MCF 10A (cell line): Measurements from ENCODE around the gene ANKRD18B. TPM values are rescaled to one million over a fixed set of nuclear protein-coding genes. Genes with fewer than 3 reads are reported as not detected.
"Not testable (repeated sequence)": the region's sequence is repeated elsewhere in the genome, so short reads cannot be mapped to it uniquely, and the experiment has no call there.

Experiments
- BruUV-seq: library from RNA; stranded (reverse); fragments of 400-500 nt; replicated peaks from 2 replicates; lab custom pipeline; 2021; lab: Mats Ljungman, UMichigan
- CTCF ChIA-PET: fragments of 300-600 bp; sonication (Branson Sonifier 250); formaldehyde crosslinking; extraction: SDS; loops from one replicate; lab custom pipeline; 2021; ENCODE audit warnings: antibody characterized with exemption, inconsistent platforms; lab: Yijun Ruan, JAX
- POLR2A ChIA-PET: fragments of 300-600, 350-650 bp; sonication (Branson Sonifier 250); formaldehyde crosslinking; extraction: SDS; loops from one replicate; lab custom pipeline; 2020; ENCODE audit warnings: antibody characterized with exemption, inconsistent platforms; lab: Yijun Ruan, JAX
- DNase-seq: peaks from one replicate; pipeline ENCODE4 v3.0.0-alpha.2; 2018; ENCODE audit not compliant: unreplicated experiment
- H3K27ac Mint-ChIP-seq: one replicate; pipeline ENCODE4 v1.8.0; 2022; ENCODE audit warnings: mild to moderate bottlenecking, low read depth, mixed read lengths; ENCODE audit not compliant: unreplicated experiment
- H3K27me3 Mint-ChIP-seq: one replicate; pipeline ENCODE4 v1.8.0; 2022; ENCODE audit warnings: mixed read lengths; ENCODE audit not compliant: insufficient read depth, unreplicated experiment
- H3K36me3 Mint-ChIP-seq: one replicate; pipeline ENCODE4 v1.8.0; 2022; ENCODE audit warnings: mild to moderate bottlenecking, moderate library complexity, mixed read lengths; ENCODE audit not compliant: insufficient read depth, unreplicated experiment
- H3K4me1 Mint-ChIP-seq: one replicate; pipeline ENCODE4 v1.8.0; 2022; ENCODE audit warnings: mixed read lengths; ENCODE audit not compliant: insufficient read depth, unreplicated experiment
- H3K4me3 Mint-ChIP-seq: one replicate; pipeline ENCODE4 v1.8.0; 2022; ENCODE audit warnings: mild to moderate bottlenecking, moderate library complexity, mixed read lengths; ENCODE audit not compliant: unreplicated experiment
- H3K9me3 Mint-ChIP-seq: one replicate; pipeline ENCODE4 v1.8.0; 2022; ENCODE audit warnings: mixed read lengths; ENCODE audit not compliant: unreplicated experiment
- CTCF ChIP-seq: fragments of 200-600 bp; IDR thresholded peaks from one replicate; pipeline ENCODE4 v1.8.0; 2022; ENCODE audit warnings: antibody characterized with exemption, mild to moderate bottlenecking; ENCODE audit not compliant: unreplicated experiment
- intact Hi-C: fragments of 100-400 bp; cut with micrococcal nuclease; formaldehyde crosslinking; loops from 2 replicates; pipeline ENCODE4 v1.14.1; 2022
- total RNA-seq: library from RNA; stranded (reverse); gene quantifications from 2 replicates; pipeline ENCODE4 v1.2.3, GENCODE V29; 2022

The ANKRD18B gene
- total RNA-seq, 1 experiment from 2014 or later, result 13.0 TPM

GRCh38 chr9:33597386-33597785, 73.3 kb downstream of the ANKRD18B start:
- H3K4me1 Mint-ChIP-seq, BruUV-seq, intact Hi-C loops, H3K27me3 Mint-ChIP-seq, H3K9me3 Mint-ChIP-seq, H3K4me3 Mint-ChIP-seq, H3K36me3 Mint-ChIP-seq, POLR2A ChIA-PET, DNase-seq, H3K27ac Mint-ChIP-seq: not testable (repeated sequence)
- CTCF ChIA-PET, result interaction anchor here (0.6 kb wide), 1 partner anchor 199 kb away, joined by 3 read pairs; no protein-coding TSS in a partner anchor

- POLR2A ChIA-PET, result not testable (repeated sequence)
These were observed 74.8 kb downstream of the ANKRD18B start for GRCh38 chr9:33598796-33599379.

GRCh38 chr9:33600911-33601310, 76.9 kb downstream of the ANKRD18B start:
- H3K27me3 Mint-ChIP-seq, H3K9me3 Mint-ChIP-seq, H3K27ac Mint-ChIP-seq, H3K4me3 Mint-ChIP-seq, BruUV-seq, DNase-seq, intact Hi-C loops, POLR2A ChIA-PET, H3K4me1 Mint-ChIP-seq, CTCF ChIA-PET, H3K36me3 Mint-ChIP-seq: not testable (repeated sequence)

More at GRCh38 chr9:33598796-33599379, 74.8 kb downstream of the ANKRD18B start:
- BruUV-seq, DNase-seq, H3K27ac Mint-ChIP-seq, H3K4me1 Mint-ChIP-seq, intact Hi-C loops, H3K36me3 Mint-ChIP-seq, CTCF ChIA-PET, H3K4me3 Mint-ChIP-seq, H3K9me3 Mint-ChIP-seq, H3K27me3 Mint-ChIP-seq: not testable (repeated sequence)

GRCh38 chr9:33604249-33604648, 80.2 kb downstream of the ANKRD18B start:
- intact Hi-C loops, DNase-seq, H3K4me1 Mint-ChIP-seq: not testable (repeated sequence)

GRCh38 chr9:33604936-33605335, 80.9 kb downstream of the ANKRD18B start:
- H3K4me3 Mint-ChIP-seq, BruUV-seq, H3K4me1 Mint-ChIP-seq, H3K36me3 Mint-ChIP-seq, intact Hi-C loops, H3K27me3 Mint-ChIP-seq, H3K27ac Mint-ChIP-seq, H3K9me3 Mint-ChIP-seq, DNase-seq: not testable (repeated sequence)
- ChIA-PET CTCF (interaction anchor here (1.2 to 1.6 kb wide), 2 partner anchors 12 to 200 kb away, joined by 3 to 5 read pairs; no protein-coding TSS in a partner anchor), POLR2A (interaction anchor here (1.5 kb wide), 1 partner anchor 131 kb away, joined by 4 read pairs; the partner anchor contains the start of gene NOL6)

More at GRCh38 chr9:33604249-33604648, 80.2 kb downstream of the ANKRD18B start:
- H3K27me3 Mint-ChIP-seq, BruUV-seq, H3K36me3 Mint-ChIP-seq, H3K9me3 Mint-ChIP-seq, H3K4me3 Mint-ChIP-seq, H3K27ac Mint-ChIP-seq: not testable (repeated sequence)
- CTCF ChIA-PET, result interaction anchor here (1.2 to 1.6 kb wide), 2 partner anchors 12 to 199 kb away, joined by 3 to 5 read pairs; no protein-coding TSS in a partner anchor
- peak; percentile 12 for TF ChIP-seq CTCF
- POLR2A ChIA-PET, result interaction anchor here (1.5 kb wide), 1 partner anchor 130 kb away, joined by 4 read pairs; the partner anchor contains the start of gene NOL6

- Mint-ChIP-seq H3K36me3 (no peaks in the 10 kb centered on the region), H3K4me3 (no peak overlapping the region), H3K4me1 (no peaks in the 10 kb centered on the region), H3K9me3 (no peaks in the 10 kb centered on the region), H3K27me3 (no peaks in the 10 kb centered on the region), H3K27ac (no peak overlapping the region)
- intact Hi-C loops, result no loop called here
- POLR2A ChIA-PET, result no interaction called here
- no TSS peak for BruUV-seq
- DNase-seq, result no peak
- TF ChIP-seq CTCF, result no peak
- CTCF ChIA-PET, result interaction anchor here (1.8 kb wide), 1 partner anchor 110 kb away, joined by 6 read pairs; no protein-coding TSS in a partner anchor
These were observed 87.3 kb downstream of the ANKRD18B start for GRCh38 chr9:33611358-33611757.

- H3K36me3 Mint-ChIP-seq, BruUV-seq, H3K4me3 Mint-ChIP-seq, H3K27ac Mint-ChIP-seq, H3K4me1 Mint-ChIP-seq, H3K9me3 Mint-ChIP-seq, DNase-seq, H3K27me3 Mint-ChIP-seq, intact Hi-C loops, POLR2A ChIA-PET: not testable (repeated sequence)
- CTCF ChIA-PET, result interaction anchor here (1.0 to 1.8 kb wide), 2 partner anchors 109 to 384 kb away, joined by 3 to 6 read pairs; no protein-coding TSS in a partner anchor
These were observed 88.4 kb downstream of the ANKRD18B start for GRCh38 chr9:33612410-33612809.
